SK-N-MC (cell line): ENCODE measurements around the gene HELZ2.

ENCODE experiments used
- EZH2 ChIP-seq: fragments of 200-600 bp; sonication (generic); IDR thresholded peaks from one replicate; pipeline ENCODE4 v1.6.1; 2017; ENCODE audit warnings: antibody characterized with exemption
- POLR2AphosphoS5 ChIP-seq: IDR thresholded peaks from 2 replicates; pipeline ENCODE4 v1.6.1; 2012; ENCODE audit warnings: mild to moderate bottlenecking, low read depth, low read length, borderline replicate concordance

- no peak for TF ChIP-seq POLR2AphosphoS5
- TF ChIP-seq EZH2, result no peak
Measured at GRCh38 chr20:63582382-63583063, 8.5 kb upstream of the HELZ2 start.
